HK-2 (cell line): Measurements from ENCODE around the gene CMPK1.

Experiments
- DNase-seq: peaks from one replicate; pipeline ENCODE4 v3.0.0-alpha.2; 2018; ENCODE audit not compliant: unreplicated experiment

The CMPK1 gene

GRCh38 chr1:47424336-47424982 lies 90.9 kb downstream of the CMPK1 start:
- peak; percentile 37 for DNase-seq
